Right lung (tissue), 5 donors: ENCODE measurements around the gene TCF4. TPM values are rescaled to one million over a fixed set of nuclear protein-coding genes. Genes with fewer than 3 reads are reported as not detected.

ENCODE experiments used
- DNase-seq, 2 donors: peaks; one replicate each; pipeline ENCODE4 v3.0.0-alpha.2; 2013
- polyA plus RNA-seq, 5 donors: library from polyadenylated mRNA; unstranded; fragments of 120-200 nt; gene quantifications; one replicate each; pipeline versions ENCODE4 v1.2.1 to v1.2.3, GENCODE V29; 2013; ENCODE audit warnings: inconsistent platforms in 1 of 5, low replicate concordance in 1 of 5; ENCODE audit not compliant: insufficient read length in 5 of 5, insufficient read depth in 1 of 5

The TCF4 gene
- polyA plus RNA-seq, 5 donors = 69.0 to 163 (median 139) TPM

- no peak for DNase-seq
These were observed 233.2 kb downstream of the TCF4 start for GRCh38 chr18:55354795-55355194.

GRCh38 chr18:55353806-55354205 is 234.2 kb downstream of the TCF4 start:
- DNase-seq = no peak

GRCh38 chr18:55353391-55353790 is 234.6 kb downstream of the TCF4 start:
- no peak for DNase-seq

- DNase-seq = no peak
These were observed 235.8 kb downstream of the TCF4 start for GRCh38 chr18:55351980-55352714.

GRCh38 chr18:55351241-55351691 is 236.7 kb downstream of the TCF4 start:
- DNase-seq = no peak

GRCh38 chr18:55349685-55350084 is 238.3 kb downstream of the TCF4 start:
- no peak for DNase-seq

- DNase-seq = no peak
These were observed 240.8 kb downstream of the TCF4 start for GRCh38 chr18:55346961-55347740.

- DNase-seq = no peak
These were observed 241.6 kb downstream of the TCF4 start for GRCh38 chr18:55346387-55346786.

GRCh38 chr18:55345103-55345950 is 242.7 kb downstream of the TCF4 start:
- no peak for DNase-seq

GRCh38 chr18:55343396-55344073 is 244.5 kb downstream of the TCF4 start:
- DNase-seq = peak in 1 of 2 donors; percentile 30

GRCh38 chr18:55340998-55341397 is 247.0 kb downstream of the TCF4 start:
- DNase-seq = no peak

- no peak for DNase-seq
These were observed 248.0 kb downstream of the TCF4 start for GRCh38 chr18:55339990-55340389.

GRCh38 chr18:55338978-55339650 is 248.9 kb downstream of the TCF4 start:
- peak in 1 of 2 donors; percentile 46 for DNase-seq

- peak in 1 of 2 donors; percentile 34 for DNase-seq
These were observed 250.0 kb downstream of the TCF4 start for GRCh38 chr18:55337908-55338521.

GRCh38 chr18:55337138-55337537 is 250.9 kb downstream of the TCF4 start:
- DNase-seq = no peak

- no peak for DNase-seq
These were observed 251.4 kb downstream of the TCF4 start for GRCh38 chr18:55336438-55337100.

- no peak for DNase-seq
These were observed 253.1 kb downstream of the TCF4 start for GRCh38 chr18:55334875-55335274.

GRCh38 chr18:55331301-55331700 is 256.7 kb downstream of the TCF4 start:
- no peak for DNase-seq

- DNase-seq = no peak
These were observed 259.7 kb downstream of the TCF4 start for GRCh38 chr18:55328301-55328700.

GRCh38 chr18:55327454-55327853 is 260.5 kb downstream of the TCF4 start:
- no peak for DNase-seq
